Gastroesophageal sphincter (tissue), 4 donors: ENCODE data around the gene DCUN1D5. TPM values are rescaled to one million over a fixed set of nuclear protein-coding genes. Genes with fewer than 3 reads are reported as not detected.

Source experiments
- ATAC-seq: fragments of 150-250 bp; one replicate; pipeline ENCODE4 v1.9.1; 2016; ENCODE audit warnings: mild to moderate bottlenecking, moderate library complexity
- H3K27ac ChIP-seq, 4 donors: fragments of 200-600 bp; sonication (generic) in 3 of 4; 1 replicate in 3 of 4; 2 replicates in 1 of 4; pipeline ENCODE4 v1.5.1; 2016 to 2019
- H3K27me3 ChIP-seq: fragments of 200-600 bp; sonication (generic); one replicate; pipeline ENCODE4 v1.5.1; 2019
- H3K36me3 ChIP-seq, 2 donors: fragments of 200-600 bp; sonication (generic); one replicate each; pipeline ENCODE4 v1.5.1; 2019; ENCODE audit warnings: control low read depth in 1 of 2
- H3K4me1 ChIP-seq, 3 donors: fragments of 200-600 bp; sonication (generic); 1 replicate in 2 of 3; 2 replicates in 1 of 3; pipeline ENCODE4 v1.5.1; 2016 to 2019; ENCODE audit warnings: control low read depth in 2 of 3
- H3K4me3 ChIP-seq, 2 donors: fragments of 200-600 bp; sonication (generic); one replicate each; pipeline ENCODE4 v1.5.1; 2019; ENCODE audit warnings: mild to moderate bottlenecking in 1 of 2, moderate library complexity in 1 of 2
- H3K9me3 ChIP-seq, 3 donors: fragments of 200-600 bp; sonication (generic); one replicate each; pipeline ENCODE4 v1.5.1; 2017 to 2019; ENCODE audit warnings: control low read depth in 2 of 3
- EP300 ChIP-seq: sonication (generic); formaldehyde crosslinking; IDR thresholded peaks from one replicate; pipeline ENCODE4 v1.6.1; 2017; ENCODE audit warnings: antibody characterized with exemption, mild to moderate bottlenecking
- POLR2A ChIP-seq, 2 donors: fragments of 450-650 bp; IDR thresholded peaks; one replicate each; pipeline ENCODE4 v1.6.1; 2017; ENCODE audit warnings: antibody characterized with exemption in 2 of 2, mild to moderate bottlenecking in 2 of 2, moderate library complexity in 1 of 2
- POLR2AphosphoS5 ChIP-seq: sonication (generic); formaldehyde crosslinking; IDR thresholded peaks from one replicate; pipeline ENCODE4 v1.6.1; 2017; ENCODE audit warnings: antibody characterized with exemption
- WGBS, 2 donors: methylation state at CpG; one replicate each; pipeline ENCODE4 v1.1.5; 2018; ENCODE audit warnings: low coverage in 1 of 2; 5-methylcytosine and 5-hydroxymethylcytosine counted together
- total RNA-seq, 4 donors: library from RNA; depleted of rRNA; stranded (reverse); fragments of >200 nt; gene quantifications; one replicate each; pipeline ENCODE4 v1.1.0, GENCODE V29; 2016
- TF ChIP-seq, protein P1 (sequence below), 4 experiments: fragments of 200-600 bp in 2 of 4; fragments of 450-650 bp in 2 of 4; sonication (generic) in 1 of 4; IDR thresholded peaks; one replicate each; pipeline ENCODE4 v1.5.1; 2017 to 2019; ENCODE audit warnings: antibody characterized with exemption in 4 of 4, mild to moderate bottlenecking in 2 of 4, moderate library complexity in 2 of 4

The DCUN1D5 gene
- total RNA-seq, 4 donors from 2014 or later, result 32.6 to 45.8 (median 42.1) TPM

DNA sequence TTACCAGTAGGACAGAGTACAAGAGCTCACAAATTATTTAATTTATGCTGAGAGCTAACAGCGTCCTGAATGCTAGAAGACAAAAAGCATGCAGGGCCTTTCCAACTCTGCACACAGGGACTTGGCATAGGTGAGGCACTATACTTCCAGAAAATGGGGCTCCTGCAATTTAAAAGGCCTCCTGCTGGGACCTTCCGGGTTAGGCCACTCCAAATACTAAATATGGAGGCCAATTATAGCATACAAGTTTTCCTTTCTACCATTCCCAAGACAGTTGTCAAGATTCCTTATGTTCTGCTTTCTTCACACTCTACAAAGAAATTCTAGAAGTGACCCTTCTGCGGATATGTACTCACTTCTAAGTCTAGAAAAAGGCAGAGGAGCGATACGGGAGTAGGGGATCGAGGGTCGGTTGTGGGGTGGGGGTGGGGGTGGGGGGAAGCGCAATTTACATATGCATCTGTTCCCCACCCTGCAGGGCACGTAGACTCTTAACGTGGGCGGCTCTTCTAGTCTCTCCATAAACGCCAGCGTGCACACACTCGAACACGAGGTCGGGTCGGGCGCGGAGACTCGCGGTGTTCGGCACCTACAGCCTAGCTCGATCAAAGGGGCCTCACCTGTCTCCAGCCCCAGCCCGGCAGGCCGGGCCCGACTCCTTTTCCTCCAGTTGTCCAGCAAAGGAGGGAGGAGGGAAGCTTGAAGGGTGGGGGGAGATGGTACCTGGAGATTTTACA is 728 bp downstream of the DCUN1D5 start:
- Histone ChIP-seq H3K36me3 (peaks cover 0 to 9% of the 10 kb centered on the region in 2 donors), H3K27me3 (peaks cover 10% of the 10 kb centered on the region), H3K9me3 (no peaks in the 10 kb centered on the region), H3K27ac (peak overlapping the region; percentile 65 to 90 (median 88)), H3K4me3 (peak overlapping the region; percentile 83 to 94), H3K4me1 (peaks cover 0 to 32% (median 4%) of the 10 kb centered on the region in 3 donors)
- ATAC-seq, result peak; percentile 23
- 0 to 3% methylated on average over 2 to 5 of the region's 26 CpGs for WGBS, 2 donors
- TF ChIP-seq POLR2A (IDR thresholded peaks at IDR 0.05) (no peak), POLR2AphosphoS5 (no peak), EP300 (no peak)
- TF ChIP-seq, protein P1, sequence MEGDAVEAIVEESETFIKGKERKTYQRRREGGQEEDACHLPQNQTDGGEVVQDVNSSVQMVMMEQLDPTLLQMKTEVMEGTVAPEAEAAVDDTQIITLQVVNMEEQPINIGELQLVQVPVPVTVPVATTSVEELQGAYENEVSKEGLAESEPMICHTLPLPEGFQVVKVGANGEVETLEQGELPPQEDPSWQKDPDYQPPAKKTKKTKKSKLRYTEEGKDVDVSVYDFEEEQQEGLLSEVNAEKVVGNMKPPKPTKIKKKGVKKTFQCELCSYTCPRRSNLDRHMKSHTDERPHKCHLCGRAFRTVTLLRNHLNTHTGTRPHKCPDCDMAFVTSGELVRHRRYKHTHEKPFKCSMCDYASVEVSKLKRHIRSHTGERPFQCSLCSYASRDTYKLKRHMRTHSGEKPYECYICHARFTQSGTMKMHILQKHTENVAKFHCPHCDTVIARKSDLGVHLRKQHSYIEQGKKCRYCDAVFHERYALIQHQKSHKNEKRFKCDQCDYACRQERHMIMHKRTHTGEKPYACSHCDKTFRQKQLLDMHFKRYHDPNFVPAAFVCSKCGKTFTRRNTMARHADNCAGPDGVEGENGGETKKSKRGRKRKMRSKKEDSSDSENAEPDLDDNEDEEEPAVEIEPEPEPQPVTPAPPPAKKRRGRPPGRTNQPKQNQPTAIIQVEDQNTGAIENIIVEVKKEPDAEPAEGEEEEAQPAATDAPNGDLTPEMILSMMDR (IDR thresholded peaks at IDR 0.05), result no peak

GRCh38 chr11:103086461-103086860 is 5.5 kb downstream of the DCUN1D5 start:
- Histone ChIP-seq H3K4me1 (peaks cover 0 to 27% (median 4%) of the 10 kb centered on the region in 3 donors), H3K9me3 (no peaks in the 10 kb centered on the region), H3K4me3 (no peak overlapping the region), H3K27me3 (no peaks in the 10 kb centered on the region), H3K36me3 (peaks cover 0 to 29% of the 10 kb centered on the region in 2 donors), H3K27ac (no peak overlapping the region)
- TF ChIP-seq EP300, result no peak
- TF ChIP-seq, protein P1 (IDR thresholded peaks at IDR 0.05), result no peak
- no peak for TF ChIP-seq POLR2AphosphoS5
- TF ChIP-seq POLR2A (IDR thresholded peaks at IDR 0.05), result no peak
- no peak for ATAC-seq

- H3K4me3 ChIP-seq, result no peak overlapping the region
- no peaks in the 10 kb centered on the region for H3K27me3 ChIP-seq
- TF ChIP-seq, protein P1 (IDR thresholded peaks at IDR 0.05), result no peak
- TF ChIP-seq EP300 (no peak), POLR2AphosphoS5 (no peak)
- WGBS, 2 donors, result 50 to 62% methylated on average over 1 of the region's 1 CpG
- ATAC-seq, result no peak
- H3K36me3 ChIP-seq, result peaks cover 0 to 35% of the 10 kb centered on the region in 2 donors
- H3K27ac ChIP-seq, result no peak overlapping the region
- peaks cover 0 to 22% (median 4%) of the 10 kb centered on the region in 3 donors for H3K4me1 ChIP-seq
- no peaks in the 10 kb centered on the region for H3K9me3 ChIP-seq
These were observed 6.1 kb downstream of the DCUN1D5 start for GRCh38 chr11:103085758-103086365.

DNA sequence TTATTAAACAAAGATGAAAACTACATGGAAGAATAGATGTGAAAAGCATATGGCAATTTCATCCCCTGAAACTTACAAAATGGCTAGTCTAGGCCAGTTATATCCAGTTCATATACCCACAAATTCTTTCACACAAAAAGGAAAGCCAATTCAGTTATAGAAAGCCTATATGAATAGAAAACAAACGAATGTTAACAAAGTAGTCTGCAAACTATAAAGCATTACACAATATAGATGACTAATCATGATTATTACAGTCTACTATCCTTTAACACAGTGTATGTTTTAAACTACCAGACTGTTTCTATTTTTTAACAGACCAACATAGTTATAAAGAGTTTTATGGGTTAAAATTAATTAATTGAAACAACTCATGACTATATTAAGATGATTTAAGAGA is 12.1 kb downstream of the DCUN1D5 start:
- Histone ChIP-seq H3K27ac (no peak overlapping the region), H3K27me3 (no peaks in the 10 kb centered on the region), H3K4me3 (no peak overlapping the region), H3K9me3 (no peaks in the 10 kb centered on the region), H3K36me3 (peaks cover 0 to 74% of the 10 kb centered on the region in 2 donors), H3K4me1 (no peaks in the 10 kb centered on the region)
- ATAC-seq, result no peak
- WGBS, 2 donors, result 85 to 90% methylated on average over 1 of the region's 1 CpG
- TF ChIP-seq EP300 (no peak), POLR2A (IDR thresholded peaks at IDR 0.05) (no peak), POLR2AphosphoS5 (no peak)
- TF ChIP-seq, protein P1 (IDR thresholded peaks at IDR 0.05), result no peak

DNA sequence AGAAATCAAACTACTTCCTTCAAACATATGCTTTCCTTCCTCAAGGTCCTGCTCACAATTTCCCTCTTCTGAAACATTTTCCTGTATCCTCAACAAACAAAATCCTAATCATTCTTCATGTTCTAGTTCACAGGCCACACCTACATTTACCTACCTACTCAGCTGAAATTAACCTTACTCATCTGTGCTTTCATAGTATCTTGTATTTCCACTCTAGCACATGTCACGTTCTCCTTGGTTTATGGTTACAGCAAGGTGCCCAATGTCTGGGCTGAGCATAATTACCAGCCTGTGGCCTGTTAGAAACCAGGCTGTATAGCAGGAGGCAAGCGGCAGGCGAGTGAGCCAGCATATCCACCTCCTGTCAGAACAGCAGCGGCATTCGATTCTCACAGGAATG is 13.2 kb downstream of the DCUN1D5 start:
- 87 to 100% methylated on average over 3 to 5 of the region's 5 CpGs for WGBS, 2 donors
- Histone ChIP-seq H3K4me1 (no peaks in the 10 kb centered on the region), H3K36me3 (peaks cover 0 to 77% of the 10 kb centered on the region in 2 donors), H3K4me3 (no peak overlapping the region), H3K9me3 (no peaks in the 10 kb centered on the region), H3K27me3 (no peaks in the 10 kb centered on the region), H3K27ac (no peak overlapping the region)
- ATAC-seq, result no peak
- TF ChIP-seq, protein P1 (IDR thresholded peaks at IDR 0.05), result no peak
- TF ChIP-seq EP300 (no peak), POLR2A (IDR thresholded peaks at IDR 0.05) (no peak), POLR2AphosphoS5 (no peak)
